Measurements from ENCODE around the gene TRAF1. TPM values are rescaled to one million over a fixed set of nuclear protein-coding genes. Genes with fewer than 3 reads are reported as not detected.
A peak's percentile ranks its signal among the peaks of the same experiment; 100 is the strongest.

The TRAF1 gene
- total and polyA plus RNA-seq, 10 of the 15 experiments (the other 5 are each of a cell fraction or from before 2014, with no cell fraction given), result 13.8 to 163 (median 128) TPM

GRCh38 chr9:120894321-120895148, 32.1 kb downstream of the TRAF1 start (continued):
- TF ChIP-seq EZH2 (IDR thresholded peaks at IDR 0.05; ENCODE audit: borderline replicate concordance, control insufficient read depth, low read depth, low read length), result no peak
- no peak for TF ChIP-seq IRF4 (IDR thresholded peaks at IDR 0.05; ENCODE audit: low read depth, low read length)
- TF ChIP-seq KLF5 (IDR thresholded peaks at IDR 0.05; ENCODE audit: partially characterized antibody), result no peak
- TF ChIP-seq POLR2A (IDR thresholded peaks at IDR 0.05; ENCODE audit: low read depth, low read length), result peak; percentile 39
- 0 out of 2 replicates have a peak, but pooled peaks have one; percentile 23 for TF ChIP-seq IKZF1 (conservative IDR thresholded peaks at IDR 0.05)

DNA sequence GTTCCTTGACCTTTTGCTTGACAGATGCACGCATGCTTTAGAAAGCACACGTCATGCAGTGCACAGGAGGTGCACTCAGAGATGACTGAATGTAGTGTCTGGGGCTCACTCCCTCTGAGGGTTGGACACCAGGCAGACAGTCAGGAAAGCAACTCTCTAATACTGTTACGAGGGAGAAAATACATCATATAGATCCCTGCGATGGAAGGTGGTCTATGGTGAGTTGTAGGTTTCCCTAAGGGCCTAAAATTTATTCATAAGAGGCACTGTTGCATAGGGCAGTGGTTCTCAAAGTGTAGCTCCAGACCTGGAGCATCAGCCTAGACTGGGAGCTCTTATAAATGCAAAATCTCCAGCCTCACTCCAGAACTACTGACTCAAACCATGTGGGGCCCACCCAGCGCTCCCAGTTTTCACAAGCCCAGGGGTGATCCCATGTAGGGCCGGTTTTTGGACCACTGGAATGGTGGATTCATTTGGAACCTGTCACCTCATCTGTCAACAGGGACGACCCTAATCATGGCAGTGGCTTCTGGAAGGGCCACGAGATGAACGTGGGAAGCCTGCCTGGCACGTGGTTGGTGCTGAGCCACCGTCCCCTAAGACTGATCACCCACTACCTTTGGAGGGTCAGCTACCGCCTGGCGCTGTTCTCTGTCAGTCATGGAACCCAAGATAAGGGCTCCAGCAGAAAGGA, 32.8 kb downstream of the TRAF1 start:
- Histone ChIP-seq H3K9me3 (replicated peaks; ENCODE audit: control insufficient read depth, insufficient read depth, low read length) (no peaks in the 10 kb centered on the region), H3K4me1 (ENCODE audit: control insufficient read depth, insufficient read depth, low read length) (peaks cover 65% of the 10 kb centered on the region), H2AFZ (ENCODE audit: control insufficient read depth, low read depth, low read length) (peak overlapping the region; percentile 14; the same call in 1 of the 2 replicates), H3K4me2 (ENCODE audit: control insufficient read depth, insufficient read depth) (peak overlapping the region; percentile 68), H3K9ac (ENCODE audit: control insufficient read depth, insufficient read depth, low read length) (peak overlapping the region; percentile 63), H3K27ac (ENCODE audit: control insufficient read depth, insufficient read depth) (peak overlapping the region; percentile 94), H3K79me2 (ENCODE audit: control insufficient read depth, insufficient read depth, low read length) (no peaks in the 10 kb centered on the region), H3K27me3 (replicated peaks in 1 of 2; ENCODE audit: control insufficient read depth in 2 of 2, insufficient read depth in 2 of 2, low read length in 1 of 2) (no peaks in the 10 kb centered on the region), H4K20me1 (ENCODE audit: control insufficient read depth, insufficient read depth) (no peaks in the 10 kb centered on the region), H3K4me3 (no peak overlapping the region), H3K36me3 (ENCODE audit: control insufficient read depth in 2 of 2, insufficient read depth in 2 of 2, low read length in 1 of 2) (no peaks in the 10 kb centered on the region)
- 63% methylated on average over 13 of the region's 13 CpGs for whole genome bisulfite sequencing (ENCODE audit: insufficient coverage, insufficient replicate concordance, low lambda C conversion rate, missing lambda C conversion rate)
- no peak for FAIRE-seq
- ChIA-PET SMC1A (ENCODE audit: uncharacterized antibody, unreplicated experiment) (interaction anchor here (1.0 to 23.6 kb wide), 8 partner anchors 9 to 138 kb away, joined by 3 to 522 read pairs (median 5); partner anchors contain the start of gene TRAF1), RAD21 (ENCODE audit: unreplicated experiment) (interaction anchor here (0.7 to 8.7 kb wide), 10 partner anchors 10 to 228 kb away, joined by 3 to 104 read pairs (median 4); partner anchors contain the start of gene TRAF1), CTCF (interaction anchor here (0.9 to 3.0 kb wide), 6 partner anchors 14 to 136 kb away, joined by 3 to 13 read pairs (median 5); no protein-coding TSS in a partner anchor), POLR2A (interaction anchor here (0.9 to 15.6 kb wide), 6 partner anchors 8 to 34 kb away, joined by 3 to 383 read pairs (median 6); partner anchors contain the start of genes PHF19 and TRAF1)
- intact Hi-C loops (cut with micrococcal nuclease; ENCODE audit: unreplicated experiment) (loop anchor here (1.0 to 2.0 kb wide), 2 partner anchors 33 to 138 kb away; partner anchors contain the start of gene TRAF1), in situ Hi-C loops (cut with MboI) (no loop called here)
- peak; percentile 47 for ATAC-seq
- no peak for DNase-seq (ENCODE audit: low read depth, low spot score)
- BruUV-seq (replicated peaks), result no TSS peak
- peak; percentile 50; the same call in 1 of the 2 replicates for TF ChIP-seq POLR2AphosphoS5 (IDR thresholded peaks at IDR 0.05; ENCODE audit: low read length)
- no peak for TF ChIP-seq ZBTB4 (CRISPR knock-in tag; IDR thresholded peaks at IDR 0.05)
- TF ChIP-seq NR2F1 (conservative IDR thresholded peaks at IDR 0.05), result peak; percentile 57
- TF ChIP-seq JUNB (IDR thresholded peaks at IDR 0.05), result peak; percentile 48
- 0 out of 2 replicates have a peak, but pooled peaks have one; percentile 35 for TF ChIP-seq PAX5 (IDR thresholded peaks at IDR 0.05; ENCODE audit: borderline replicate concordance, low read depth, low read length)
- peak; percentile 82 for TF ChIP-seq ZNF687 (IDR thresholded peaks at IDR 0.05)
- peak; percentile 60 for TF ChIP-seq ATF7 (IDR thresholded peaks at IDR 0.05; ENCODE audit: low read depth)
- no peak for TF ChIP-seq NFYB (IDR thresholded peaks at IDR 0.05; ENCODE audit: insufficient read depth, low read depth, low read length)
- TF ChIP-seq ZBED1 (IDR thresholded peaks at IDR 0.05; ENCODE audit: borderline replicate concordance), result peak; percentile 48; the same call in 1 of the 2 replicates
